HepG2 (cell line): ENCODE data around the gene HPD. TPM values are rescaled to one million over a fixed set of nuclear protein-coding genes. Genes with fewer than 3 reads are reported as not detected.

Experiments used
- ARID4A ChIP-seq: sonication (generic); formaldehyde crosslinking; IDR thresholded peaks from 2 replicates; pipeline ENCODE4 v1.5.0; 2020; ENCODE audit warnings: mild to moderate bottlenecking, missing genetic modification reagents, borderline replicate concordance
- HMG20A ChIP-seq: IDR thresholded peaks from 2 replicates; pipeline ENCODE4 v1.6.1; 2016; ENCODE audit warnings: borderline replicate concordance
- HMGXB3 ChIP-seq: sonication (generic); formaldehyde crosslinking; IDR thresholded peaks from 2 replicates; pipeline ENCODE4 v1.4.0; 2020; ENCODE audit warnings: missing genetic modification reagents, borderline replicate concordance
- KLF15 ChIP-seq: sonication (generic); formaldehyde crosslinking; IDR thresholded peaks from 2 replicates; pipeline ENCODE4 v1.8.1; 2023; ENCODE audit warnings: borderline replicate concordance, mild to moderate bottlenecking, inconsistent platforms, missing genetic modification reagents, mixed read lengths
- RELA ChIP-seq: sonication (generic); formaldehyde crosslinking; IDR thresholded peaks from 2 replicates; pipeline ENCODE4 v1.4.0; 2020; ENCODE audit warnings: missing genetic modification reagents
- SALL2 ChIP-seq: sonication (generic); formaldehyde crosslinking; IDR thresholded peaks from 2 replicates; pipeline ENCODE4 v1.8.1; 2023; ENCODE audit warnings: mild to moderate bottlenecking, missing genetic modification reagents, inconsistent platforms
- SKI ChIP-seq: fragments of 450-650 bp; IDR thresholded peaks from one replicate; pipeline ENCODE4 v1.6.1; 2018; ENCODE audit warnings: mild to moderate bottlenecking; ENCODE audit not compliant: partially characterized antibody
- SP140L ChIP-seq: sonication (generic); formaldehyde crosslinking; IDR thresholded peaks from 2 replicates; pipeline ENCODE4 v1.4.0; 2020; ENCODE audit warnings: missing genetic modification reagents, borderline replicate concordance
- TIGD3 ChIP-seq: sonication (generic); formaldehyde crosslinking; IDR thresholded peaks from 2 replicates; pipeline ENCODE4 v1.5.1; 2020; ENCODE audit warnings: mild to moderate bottlenecking, missing genetic modification reagents, borderline replicate concordance
- UBTF ChIP-seq: sonication (generic); formaldehyde crosslinking; IDR thresholded peaks from 2 replicates; pipeline ENCODE4 v1.4.0; 2020; ENCODE audit warnings: mild to moderate bottlenecking, missing genetic modification reagents
- ZFP41 ChIP-seq: sonication (generic); formaldehyde crosslinking; IDR thresholded peaks from 2 replicates; pipeline ENCODE4 v1.4.0; 2020; ENCODE audit warnings: mild to moderate bottlenecking, missing genetic modification reagents, borderline replicate concordance
- ZNF30 ChIP-seq: sonication (generic); formaldehyde crosslinking; IDR thresholded peaks from 2 replicates; pipeline ENCODE4 v1.5.0; 2020; ENCODE audit warnings: mild to moderate bottlenecking, missing genetic modification reagents
- ZNF792 ChIP-seq: IDR thresholded peaks from 2 replicates; pipeline ENCODE4 v1.6.1; 2016
- polyA plus RNA-seq, 8 experiments: library from polyadenylated mRNA; depleted of rRNA in 3 of 8; stranded (reverse) in 7 of 8; unstranded in 1 of 8; fragments of >200 nt; fragmentation: Illumina TruSeq in 4 of 8; extraction: Trizol in 4 of 8; gene quantifications; 2 replicates each; pipeline versions ENCODE4 v1.2.1 to v1.2.3, GENCODE V29; 2011 to 2016; ENCODE audit warnings: low read depth in 4 of 8, missing spikeins in 1 of 8, mixed read lengths in 1 of 8; ENCODE audit not compliant: insufficient read depth in 1 of 8
- total RNA-seq, 5 experiments: library from RNA; depleted of rRNA; stranded (reverse); fragments of >200 nt; fragmentation: Illumina TruSeq; extraction: Trizol; gene quantifications; 2 replicates each; pipeline ENCODE4 v1.2.3, GENCODE V29; 2016; ENCODE audit warnings: low read depth in 1 of 5

Gene HPD
- total and polyA plus RNA-seq, 2 of the 13 experiments (the other 11 are each of a cell fraction or from before 2014, with no cell fraction given): 120 to 195 TPM

GRCh38 chr12:121795034-121795968, 63.4 kb downstream of the HPD start (continued):
- TF ChIP-seq ARID4A (CRISPR knock-in tag): no peak
- TF ChIP-seq SKI: no peak
- no peak for TF ChIP-seq ZNF792 (CRISPR knock-in tag)
- no peak for TF ChIP-seq ZNF30 (CRISPR knock-in tag)
- TF ChIP-seq ZFP41 (CRISPR knock-in tag): no peak
- no peak for TF ChIP-seq HMGXB3
- TF ChIP-seq HMG20A (CRISPR knock-in tag): no peak
- TF ChIP-seq RELA: no peak
- peak; percentile 54 for TF ChIP-seq UBTF (CRISPR knock-in tag)
- no peak for TF ChIP-seq TIGD3 (CRISPR knock-in tag)
- no peak; the same call in 1 of the 2 replicates for TF ChIP-seq SP140L (CRISPR knock-in tag)
- TF ChIP-seq KLF15 (CRISPR knock-in tag): no peak
- no peak for TF ChIP-seq SALL2
